H1 (cell line): ENCODE results near the gene KSR2. TPM values are rescaled to one million over a fixed set of nuclear protein-coding genes. Genes with fewer than 3 reads are reported as not detected.

Source experiments
- RAD21 ChIP-seq, 2 experiments: IDR thresholded peaks in 1 of 2; conservative IDR thresholded peaks in 1 of 2; 2 replicates each; pipeline ENCODE4 v1.6.1; 2011; ENCODE audit warnings: low read depth in 2 of 2, low read length in 2 of 2, improper control_type of control experiment in 1 of 2, inconsistent platforms in 1 of 2, mild to moderate bottlenecking in 1 of 2, moderate library complexity in 1 of 2
- SP4 ChIP-seq: IDR thresholded peaks from 2 replicates; pipeline ENCODE4 v1.6.1; 2012; ENCODE audit warnings: low read length, inconsistent platforms
- TAF7 ChIP-seq: optimal IDR thresholded peaks from 2 replicates; pipeline ENCODE3; 2011; ENCODE audit warnings: low read depth, mild to moderate bottlenecking, inconsistent platforms, low read length, moderate library complexity, borderline replicate concordance
- polyA plus RNA-seq, 7 experiments: library from polyadenylated mRNA; depleted of rRNA in 3 of 7; stranded (reverse) in 5 of 7; unstranded in 2 of 7; fragments of >200 nt in 5 of 7; fragments of 200-250 nt in 2 of 7; gene quantifications; 1 replicate in 5 of 7; 2 replicates in 1 of 7; 4 replicates in 1 of 7; pipeline versions ENCODE4 v1.2.1 to v1.2.3, GENCODE V29; 2011 to 2013; ENCODE audit warnings: missing spikeins in 2 of 7, mixed read lengths in 2 of 7
- total RNA-seq: library from RNA; stranded (reverse); fragmentation: NEBNext Ultra II Directional; extraction: Animal tissue kit (Norgen Biotek cat#: 25700); gene quantifications from 2 replicates; pipeline ENCODE4 v1.2.1, GENCODE V29; 2021
- TF ChIP-seq, protein P1 (sequence below): IDR thresholded peaks from 2 replicates; pipeline ENCODE4 v1.6.1; 2012; ENCODE audit warnings: low read length, inconsistent platforms

Gene KSR2
- total and polyA plus RNA-seq, 2 of the 8 experiments (the other 6 are each of a cell fraction or from before 2014, with no cell fraction given) = 0.74 to 2.2 TPM

DNA sequence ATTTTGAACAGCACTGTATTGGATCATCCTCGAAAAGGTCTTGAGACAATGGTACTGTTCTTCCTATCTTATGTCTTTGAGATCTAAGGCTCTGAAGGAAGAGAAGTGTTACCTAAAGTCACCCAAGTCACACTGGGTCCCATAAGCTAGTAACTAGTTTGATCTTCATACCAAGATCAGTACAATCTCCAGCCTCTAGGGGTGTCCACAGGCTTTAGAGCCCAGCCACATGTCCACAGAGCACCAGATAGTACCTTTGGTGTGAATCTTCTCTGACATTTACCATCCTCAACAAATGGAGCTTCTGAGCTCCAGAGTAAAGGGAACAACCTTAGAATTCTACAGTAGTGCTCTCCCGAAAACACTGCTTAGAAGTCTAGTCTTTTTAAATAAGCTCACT lies 78.7 kb downstream of the KSR2 start (continued):
- TF ChIP-seq, protein P1, sequence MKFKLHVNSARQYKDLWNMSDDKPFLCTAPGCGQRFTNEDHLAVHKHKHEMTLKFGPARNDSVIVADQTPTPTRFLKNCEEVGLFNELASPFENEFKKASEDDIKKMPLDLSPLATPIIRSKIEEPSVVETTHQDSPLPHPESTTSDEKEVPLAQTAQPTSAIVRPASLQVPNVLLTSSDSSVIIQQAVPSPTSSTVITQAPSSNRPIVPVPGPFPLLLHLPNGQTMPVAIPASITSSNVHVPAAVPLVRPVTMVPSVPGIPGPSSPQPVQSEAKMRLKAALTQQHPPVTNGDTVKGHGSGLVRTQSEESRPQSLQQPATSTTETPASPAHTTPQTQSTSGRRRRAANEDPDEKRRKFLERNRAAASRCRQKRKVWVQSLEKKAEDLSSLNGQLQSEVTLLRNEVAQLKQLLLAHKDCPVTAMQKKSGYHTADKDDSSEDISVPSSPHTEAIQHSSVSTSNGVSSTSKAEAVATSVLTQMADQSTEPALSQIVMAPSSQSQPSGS = no peak
- TF ChIP-seq TAF7 = no peak
- TF ChIP-seq SP4 = no peak
- TF ChIP-seq RAD21 (IDR thresholded peaks at IDR 0.05 in 1 of 2, conservative IDR thresholded peaks at IDR 0.05 in 1 of 2; ENCODE audit: low read depth in 2 of 2, low read length in 2 of 2) = peak; percentile 21 to 45; a peak in 2 of 4 replicates
